GM19324 (cell line): Measurements from ENCODE around the gene TRIM33.
"Not testable (repeated sequence)": the region's sequence is repeated elsewhere in the genome, so short reads cannot be mapped to it uniquely, and the experiment has no call there.

Experiments used
- ATAC-seq: cut with Tn5 transposase; IDR thresholded peaks from one replicate; pipeline ENCODE4 v1.9.1; 2021; ENCODE audit warnings: mild to moderate bottlenecking, moderate library complexity; ENCODE audit not compliant: unreplicated experiment, low FRiP score

The TRIM33 gene

DNA sequence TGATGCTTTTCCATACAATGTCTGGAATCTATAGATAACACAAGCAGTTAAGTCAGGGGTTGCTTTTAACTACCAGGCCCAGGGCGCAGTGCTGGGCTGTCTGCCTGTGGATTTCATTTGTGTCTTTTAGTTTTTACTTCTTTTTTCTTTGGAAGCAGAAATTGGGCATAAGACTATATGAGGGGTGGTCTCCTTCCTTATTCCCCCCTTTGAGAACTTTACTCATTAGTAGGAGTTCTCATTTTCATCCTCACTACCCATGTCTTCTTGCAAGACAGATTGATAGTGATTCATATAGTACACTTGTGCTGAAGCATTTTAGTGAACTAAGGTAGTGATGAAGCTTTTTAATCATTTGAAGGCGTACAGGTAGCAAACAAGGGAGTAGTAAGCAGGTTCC is 147.8 kb downstream of the TRIM33 start:
- not testable (repeated sequence) for ATAC-seq

- ATAC-seq = no peak
Observed at GRCh38 chr1:114359791-114360190, 151.2 kb downstream of the TRIM33 start.

GRCh38 chr1:114355240-114355639 is 155.8 kb downstream of the TRIM33 start:
- ATAC-seq = no peak

DNA sequence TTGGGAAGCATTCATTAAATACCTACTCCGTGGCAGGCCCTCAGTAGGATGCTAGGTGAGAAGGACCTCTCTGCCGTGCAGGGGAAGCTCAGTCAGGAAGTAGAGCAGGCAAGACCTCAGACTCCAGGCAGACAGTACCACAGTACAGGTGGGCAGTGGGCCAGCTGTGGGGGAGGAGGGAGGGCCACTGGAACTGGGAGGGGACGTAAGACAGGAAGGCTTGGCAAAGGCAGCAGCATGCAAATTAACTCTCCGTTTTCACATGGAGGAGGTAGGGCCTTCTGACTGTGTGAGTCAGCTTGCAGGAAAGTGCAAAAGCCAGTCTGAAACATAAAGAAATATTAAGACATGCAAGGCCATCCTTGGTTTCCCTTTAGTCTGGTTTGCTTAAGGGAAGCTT is 157.7 kb downstream of the TRIM33 start:
- peak; percentile 51 for ATAC-seq

- no peak for ATAC-seq
Observed at GRCh38 chr1:114352797-114353196, 158.2 kb downstream of the TRIM33 start.

- ATAC-seq = no peak
Observed at GRCh38 chr1:114350731-114351445, 160.1 kb downstream of the TRIM33 start.

DNA sequence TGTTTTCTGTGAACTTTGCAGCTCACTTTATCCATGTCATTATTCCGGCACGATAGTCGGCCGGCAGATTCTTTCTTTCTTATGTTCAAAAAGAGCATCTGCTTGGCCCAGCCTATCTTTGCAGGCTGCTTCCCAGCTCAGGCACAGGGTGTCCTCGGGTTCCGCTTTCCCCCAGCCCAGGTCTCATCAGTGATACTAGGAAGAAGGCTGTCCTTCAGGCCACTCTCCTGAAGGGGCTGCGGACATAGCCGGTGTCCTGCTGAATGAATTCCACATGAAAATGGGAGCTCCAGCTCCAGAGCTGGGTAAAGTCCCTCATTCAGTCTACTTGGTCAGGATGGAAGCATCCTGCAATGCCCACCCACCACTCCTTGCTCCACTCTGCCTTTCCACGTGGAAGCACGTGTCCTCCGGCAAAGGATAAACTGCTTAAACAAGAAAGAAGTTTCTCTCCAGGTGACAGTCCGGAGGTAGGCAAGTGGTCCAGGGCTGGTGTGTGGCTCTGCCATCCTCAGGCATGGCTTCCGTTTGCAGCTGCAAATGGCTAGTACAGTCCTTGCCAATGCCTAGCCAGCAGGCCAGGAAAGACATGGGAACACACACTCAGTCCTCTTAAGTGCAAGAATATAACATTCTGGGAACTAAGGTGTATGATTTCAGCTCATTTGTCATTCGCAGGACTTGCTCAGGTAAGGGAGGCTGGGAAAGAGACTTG is 161.0 kb downstream of the TRIM33 start:
- ATAC-seq = no peak

- ATAC-seq = no peak
Observed at GRCh38 chr1:114347431-114348209, 163.4 kb downstream of the TRIM33 start.

DNA sequence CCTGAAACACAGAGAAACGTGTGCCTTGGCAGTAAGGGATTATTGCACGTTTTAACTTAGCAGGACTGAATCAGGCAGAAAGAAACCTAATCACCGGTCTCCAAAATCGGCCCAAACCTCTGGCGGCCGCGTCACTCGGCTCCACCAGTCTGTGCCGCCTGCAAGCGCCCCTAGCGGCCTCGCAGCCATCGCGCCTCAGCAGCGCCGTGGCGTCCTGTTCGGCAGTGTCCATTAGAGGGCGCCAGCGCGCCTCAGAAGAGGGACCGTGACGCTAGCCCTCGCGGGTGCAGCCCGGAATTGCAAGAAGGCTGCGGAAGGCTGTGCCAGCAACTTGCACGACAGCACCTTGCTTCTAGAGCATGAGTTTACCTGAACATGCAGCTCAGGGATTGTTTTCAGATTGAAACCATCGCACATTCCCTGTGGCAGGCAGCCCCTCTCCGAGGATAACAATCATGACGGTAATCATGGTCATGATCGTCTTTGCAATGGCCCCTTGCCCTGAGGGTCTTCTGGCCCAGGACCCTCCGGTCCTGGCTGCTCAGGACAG is 164.4 kb downstream of the TRIM33 start:
- ATAC-seq = peak; percentile 98

DNA sequence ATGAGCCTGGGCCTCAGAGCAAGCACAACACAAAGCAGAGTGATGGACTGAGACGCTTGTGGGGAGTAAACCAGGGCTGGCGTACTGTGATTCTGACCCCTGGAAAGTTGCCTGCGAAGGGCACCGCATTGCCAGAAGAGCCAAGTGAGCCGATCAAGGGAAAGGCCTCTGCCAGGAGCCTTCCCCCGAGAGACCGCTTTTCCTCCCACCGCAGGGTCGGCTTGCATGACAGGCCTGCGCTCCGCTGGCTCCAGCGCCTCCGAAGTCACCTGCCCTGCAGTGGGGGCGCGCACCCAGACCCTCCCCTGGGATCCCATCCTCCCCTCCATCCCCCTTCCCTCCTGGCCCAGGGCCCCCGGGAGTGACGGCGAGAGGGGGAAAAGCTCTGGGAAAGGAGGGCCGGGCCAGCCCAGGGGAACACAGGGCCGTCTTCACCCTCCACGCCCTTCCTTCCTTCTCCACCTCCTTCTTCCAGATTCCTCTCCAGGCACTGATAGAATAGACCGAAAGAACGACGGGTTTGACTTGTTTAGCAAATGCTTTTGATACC is 165.0 kb downstream of the TRIM33 start:
- ATAC-seq = peak; percentile 16

DNA sequence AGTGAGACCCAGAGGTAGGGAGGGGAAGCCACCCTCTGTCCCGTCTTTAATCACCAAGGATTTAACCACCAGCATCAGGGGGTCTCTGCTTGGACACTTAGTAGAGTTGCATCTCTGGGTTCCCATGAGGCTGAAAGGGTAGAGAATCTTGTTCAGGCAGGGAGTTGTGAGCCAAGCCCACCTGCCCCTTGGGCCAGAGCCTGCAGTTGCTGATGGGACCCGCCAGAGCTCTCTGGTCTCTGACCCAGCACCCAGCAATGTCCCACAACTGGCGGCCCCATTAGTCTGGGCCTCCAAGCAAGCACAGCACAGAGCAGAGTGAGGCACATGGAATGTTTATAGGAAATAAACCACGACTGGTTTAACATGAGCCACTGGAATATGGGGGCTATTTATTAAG is 166.3 kb downstream of the TRIM33 start:
- no peak for ATAC-seq
